CD4-positive, alpha-beta T cell treated with Interleukin-21 for 1 hour (primary cell): ENCODE results near the gene ZNF740.
"Not testable (repeated sequence)": the region's sequence is repeated elsewhere in the genome, so short reads cannot be mapped to it uniquely, and the experiment has no call there.

Source experiments
- DNase-seq: peaks from one replicate; pipeline ENCODE4 v3.0.0-alpha.2; 2020

ZNF740 gene

DNA sequence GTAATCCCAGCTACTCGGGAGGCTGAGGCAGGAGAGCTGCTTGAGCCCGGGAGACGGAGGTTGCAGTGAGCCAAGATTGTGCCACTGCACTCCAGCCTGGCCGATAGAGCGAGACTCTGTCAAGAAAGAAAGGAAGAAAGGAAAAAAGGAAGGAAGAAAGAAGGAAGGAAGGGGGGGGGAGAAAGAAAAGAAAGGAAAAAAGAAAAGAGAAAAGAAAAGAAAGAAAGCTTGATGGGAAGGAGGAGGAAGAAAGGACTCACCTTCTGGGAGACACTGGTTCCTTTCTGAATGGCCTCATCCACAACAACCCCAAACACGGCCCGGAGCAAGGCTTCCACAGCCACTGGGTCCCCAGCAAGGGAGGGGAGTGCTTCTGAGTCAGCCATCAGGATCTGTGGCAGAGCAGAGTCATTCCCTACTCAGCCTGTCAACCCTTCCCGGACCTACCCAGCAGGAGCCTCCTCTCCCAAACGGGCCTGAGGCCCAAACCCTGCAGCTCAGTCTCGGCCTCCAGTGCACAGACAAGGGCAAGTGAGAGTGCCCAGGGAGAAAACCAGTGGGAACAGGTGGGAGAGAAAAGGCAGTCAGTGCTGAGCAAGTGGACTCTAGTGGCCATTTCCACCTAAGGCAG, 7.3 kb upstream of the ZNF740 start:
- DNase-seq = no peak

DNA sequence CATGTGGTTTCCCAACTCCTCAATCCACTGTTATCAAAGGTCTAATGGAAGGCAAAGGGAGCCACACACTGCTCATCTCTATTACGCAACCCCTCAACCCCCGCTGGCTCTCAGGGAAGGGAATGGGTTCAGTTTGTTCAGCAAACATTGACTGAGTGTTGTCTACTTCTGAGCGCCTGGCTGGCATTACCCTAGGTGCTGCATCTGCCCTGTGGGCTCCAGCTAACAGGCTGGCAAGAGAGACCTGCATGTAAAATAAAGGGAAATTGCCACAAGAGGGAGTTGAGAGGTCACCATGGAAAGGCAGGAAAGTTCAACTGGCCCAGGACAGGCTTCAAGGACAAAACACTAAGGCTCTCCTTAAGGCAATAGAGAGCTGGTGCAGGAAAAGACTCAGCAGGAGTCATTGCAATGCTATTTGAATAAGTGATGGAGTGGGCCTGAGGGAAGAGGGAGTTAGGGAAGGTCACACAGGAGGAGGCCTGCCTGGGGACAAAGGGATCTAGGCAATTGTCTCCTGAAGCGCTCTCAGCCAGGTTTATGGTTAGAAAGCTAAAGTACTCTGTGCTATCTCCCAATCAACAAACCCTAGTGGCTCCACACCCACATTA, 5.5 kb upstream of the ZNF740 start:
- no peak for DNase-seq

DNA sequence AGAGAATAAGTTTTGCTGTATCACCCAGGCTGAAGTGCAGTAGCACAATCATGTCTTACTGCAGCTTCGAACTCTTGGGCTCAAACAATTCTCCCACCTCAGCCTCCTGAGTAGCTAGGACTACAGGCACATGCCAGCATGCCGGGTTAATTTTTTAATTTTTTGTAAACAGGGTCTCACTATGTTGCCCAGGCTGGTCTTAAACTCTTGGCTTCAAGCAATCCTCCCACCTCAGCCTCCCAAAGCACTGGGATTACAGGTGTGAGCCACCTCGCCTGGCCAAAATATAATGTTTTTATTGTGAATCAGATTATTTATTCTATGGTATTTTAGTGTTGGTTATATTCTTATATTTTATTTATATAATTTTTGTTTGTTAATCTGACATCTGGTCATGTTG, 3.8 kb upstream of the ZNF740 start:
- DNase-seq = no peak

DNA sequence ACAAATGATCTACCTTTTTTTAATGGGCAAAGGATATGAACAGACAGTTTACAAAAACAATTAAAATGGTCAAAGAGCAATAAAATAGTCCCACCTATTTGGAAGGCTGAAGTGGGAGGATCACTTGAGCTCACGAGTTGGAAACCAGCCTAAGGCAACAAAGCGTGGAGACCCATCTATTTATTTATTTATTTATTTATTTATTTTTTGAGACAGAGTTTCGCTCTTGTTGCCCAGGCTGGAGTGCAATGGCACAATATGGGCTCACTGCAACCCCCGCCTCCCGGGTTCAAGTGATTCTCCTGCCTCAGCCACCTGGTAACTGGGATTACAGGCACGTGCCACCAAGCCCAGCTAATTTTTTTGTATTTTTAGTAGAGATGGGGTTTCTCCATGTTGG, 3.1 kb upstream of the ZNF740 start:
- not testable (repeated sequence) for DNase-seq

DNA sequence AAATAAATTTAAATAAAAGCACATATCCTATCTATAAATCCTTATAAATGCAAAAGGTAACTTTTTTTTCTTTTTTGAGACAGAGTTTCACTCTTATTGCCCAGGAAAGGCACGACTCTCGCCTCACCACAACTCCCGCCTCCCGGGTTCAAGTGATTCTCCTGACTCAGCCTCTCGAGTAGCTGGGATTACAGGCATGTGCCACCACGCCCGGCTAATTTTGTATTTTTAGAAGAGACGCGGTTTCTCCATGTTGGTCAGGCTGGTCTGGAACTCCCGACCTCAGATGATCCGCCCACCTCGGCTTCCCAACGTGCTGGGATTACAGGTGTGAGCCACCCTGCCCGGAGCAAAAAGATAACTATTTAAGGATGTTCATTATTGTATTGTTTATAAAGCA, 1.7 kb upstream of the ZNF740 start:
- DNase-seq = not testable (repeated sequence)

DNA sequence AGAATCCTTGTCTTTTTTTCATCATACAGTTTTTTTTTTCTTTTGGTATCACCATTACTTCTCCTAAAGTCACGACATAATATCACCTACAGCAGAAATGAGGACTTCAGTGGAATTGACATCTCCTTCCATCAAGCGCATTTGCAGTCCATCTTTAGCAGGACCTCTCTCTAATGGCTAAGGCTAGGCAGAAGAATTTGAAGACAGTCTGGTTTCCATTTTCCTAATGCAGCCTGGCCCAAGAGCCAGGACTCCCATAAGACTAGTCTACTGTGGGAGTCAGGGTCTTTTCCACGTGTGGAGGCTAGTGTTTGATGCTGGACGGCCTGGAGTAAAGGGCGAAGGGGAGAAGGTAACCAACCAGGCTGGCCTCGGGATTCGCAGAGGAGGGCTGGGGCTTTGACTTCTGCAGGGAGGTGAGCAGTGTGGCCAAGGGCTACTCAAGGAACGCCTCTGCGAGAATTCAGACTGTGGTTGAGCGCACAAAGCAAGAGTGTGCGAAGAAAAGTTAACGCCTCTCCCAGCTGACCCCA, 769 bp upstream of the ZNF740 start:
- no peak for DNase-seq

DNA sequence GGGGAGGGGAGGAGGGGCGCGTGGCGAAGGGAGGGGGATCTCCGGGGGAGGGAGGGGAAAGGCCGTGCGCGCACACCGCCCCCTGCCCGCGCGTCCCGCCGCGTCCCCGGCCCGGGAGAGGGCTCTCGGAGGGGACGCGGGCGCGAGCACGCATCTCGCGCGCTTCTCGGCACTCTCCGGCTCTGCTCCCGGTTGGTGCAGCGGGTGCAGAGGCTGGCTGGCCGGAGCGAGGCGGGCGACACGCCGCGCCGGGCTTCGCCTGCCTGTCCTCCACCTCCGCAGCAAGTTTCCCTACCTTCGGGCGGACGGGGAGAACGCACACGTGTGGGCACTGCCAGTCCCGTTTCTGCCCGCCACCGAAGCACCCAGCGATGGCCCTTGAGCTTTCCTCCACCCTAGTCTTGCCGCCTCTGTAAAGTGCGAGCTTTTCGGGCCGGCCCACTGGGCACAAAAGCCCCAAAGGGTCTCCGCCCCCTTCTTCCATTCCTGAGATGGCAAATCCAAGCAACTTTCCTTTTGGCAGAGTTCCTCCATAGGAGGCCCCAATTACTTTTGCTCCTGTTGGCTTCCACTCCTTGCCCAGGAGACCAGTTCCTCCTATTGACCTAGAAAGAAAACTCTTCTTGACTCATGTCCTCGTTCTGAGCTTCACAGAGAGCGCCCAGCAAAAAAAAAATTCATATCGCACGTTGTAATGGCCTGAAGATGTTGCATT, 566 bp downstream of the ZNF740 start:
- DNase-seq = no peak

DNA sequence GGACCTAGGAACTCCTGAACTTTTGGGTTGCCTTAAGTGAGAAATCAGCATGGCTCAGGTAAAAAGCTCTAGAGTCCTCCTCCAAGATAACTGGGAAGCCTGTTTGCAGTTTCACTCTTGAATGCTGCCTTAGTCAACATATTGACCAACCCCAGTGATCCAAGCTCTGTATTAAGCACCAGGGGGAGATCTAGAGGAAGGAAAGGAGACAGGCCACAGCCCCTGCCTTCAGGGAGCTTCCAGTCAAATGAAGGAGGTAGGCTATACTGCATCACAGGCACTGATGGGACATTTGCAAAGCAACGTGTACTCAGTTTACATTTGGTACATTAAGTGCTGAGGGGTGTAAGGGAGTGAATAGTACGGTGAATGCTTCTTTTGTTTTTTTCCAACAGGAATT, 1.4 kb downstream of the ZNF740 start:
- DNase-seq = no peak

DNA sequence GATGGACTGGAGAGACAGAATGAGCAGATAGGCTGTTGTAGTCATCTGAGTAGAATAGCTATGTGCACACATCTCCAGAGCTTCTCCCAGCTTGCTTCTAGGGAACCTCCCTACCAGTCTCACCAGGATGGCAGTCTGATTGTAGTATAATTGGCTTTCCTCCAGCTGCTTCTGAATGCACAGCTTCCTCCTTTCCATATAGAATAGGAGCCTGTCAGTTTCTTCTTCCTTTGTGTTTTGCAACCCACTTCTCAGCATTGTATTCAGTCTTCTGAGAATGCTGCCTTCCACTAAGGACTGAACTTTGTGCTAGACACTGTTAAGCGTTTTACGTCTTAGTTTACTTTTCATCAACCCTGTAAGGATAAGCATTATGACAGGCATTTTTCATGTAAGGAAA, 2.4 kb downstream of the ZNF740 start:
- no peak for DNase-seq

DNA sequence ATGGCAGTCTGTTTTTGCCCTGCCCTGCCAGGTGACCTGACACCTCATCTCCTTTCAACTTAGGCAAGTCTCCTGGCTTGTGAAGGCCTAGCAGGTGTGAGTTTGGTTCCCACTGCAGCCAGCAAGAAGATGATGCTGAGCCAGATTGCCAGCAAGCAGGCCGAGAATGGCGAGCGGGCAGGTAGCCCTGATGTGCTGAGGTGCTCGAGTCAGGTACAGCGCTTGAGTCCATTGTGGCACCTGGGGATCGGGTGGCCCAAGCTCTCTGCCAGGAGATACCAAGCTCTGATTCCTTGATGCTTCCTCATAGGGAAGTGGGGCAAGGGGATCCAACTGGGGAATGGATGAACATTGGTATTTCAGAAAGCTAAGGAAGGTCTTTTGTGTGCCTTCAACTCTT, 4.3 kb downstream of the ZNF740 start:
- no peak for DNase-seq

DNA sequence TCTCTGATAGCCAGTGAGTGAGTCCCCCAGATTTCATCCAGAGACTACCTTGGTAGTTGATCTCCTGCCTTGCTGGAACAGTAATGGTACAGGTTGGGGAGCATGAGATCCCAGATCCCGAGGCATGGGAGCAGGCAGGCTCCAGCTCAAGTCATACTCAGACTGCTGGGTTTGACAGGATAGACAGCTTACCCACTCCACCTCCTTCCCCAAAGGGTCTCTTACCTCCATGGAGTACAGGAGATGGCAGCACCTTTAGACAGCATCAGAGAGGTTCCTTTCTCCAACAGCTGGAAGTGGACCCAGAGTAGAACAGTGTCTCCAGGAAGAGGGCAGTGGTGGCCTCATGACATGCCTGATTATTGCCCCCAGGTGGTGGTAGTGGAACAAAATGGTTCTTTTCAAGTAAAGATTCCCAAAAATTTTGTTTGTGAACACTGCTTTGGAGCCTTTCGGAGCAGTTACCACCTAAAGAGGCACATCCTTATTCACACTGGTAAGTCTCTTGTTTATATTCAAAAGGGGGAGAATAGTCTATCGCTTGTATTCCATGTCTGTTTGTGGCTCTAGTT, 5.1 kb downstream of the ZNF740 start:
- DNase-seq = no peak

DNA sequence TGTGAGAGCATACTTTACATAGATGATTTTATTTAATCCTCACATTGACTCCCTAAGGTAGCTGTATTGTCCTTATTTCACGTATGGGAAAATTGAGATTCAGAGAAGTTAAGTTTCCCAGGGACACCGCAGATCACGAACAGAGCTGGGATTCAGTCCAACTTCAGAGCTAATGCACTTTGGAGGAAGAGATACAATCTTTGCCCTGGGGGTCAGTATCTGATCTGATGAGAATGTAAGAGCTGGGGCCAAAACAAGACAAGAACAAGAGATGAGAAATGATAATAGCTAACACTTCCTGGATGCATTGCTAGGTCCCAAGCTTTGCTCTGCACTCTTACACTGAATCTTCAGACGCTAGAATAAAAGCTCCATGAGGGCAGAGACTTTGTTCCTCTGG, 6.2 kb downstream of the ZNF740 start:
- DNase-seq = no peak

DNA sequence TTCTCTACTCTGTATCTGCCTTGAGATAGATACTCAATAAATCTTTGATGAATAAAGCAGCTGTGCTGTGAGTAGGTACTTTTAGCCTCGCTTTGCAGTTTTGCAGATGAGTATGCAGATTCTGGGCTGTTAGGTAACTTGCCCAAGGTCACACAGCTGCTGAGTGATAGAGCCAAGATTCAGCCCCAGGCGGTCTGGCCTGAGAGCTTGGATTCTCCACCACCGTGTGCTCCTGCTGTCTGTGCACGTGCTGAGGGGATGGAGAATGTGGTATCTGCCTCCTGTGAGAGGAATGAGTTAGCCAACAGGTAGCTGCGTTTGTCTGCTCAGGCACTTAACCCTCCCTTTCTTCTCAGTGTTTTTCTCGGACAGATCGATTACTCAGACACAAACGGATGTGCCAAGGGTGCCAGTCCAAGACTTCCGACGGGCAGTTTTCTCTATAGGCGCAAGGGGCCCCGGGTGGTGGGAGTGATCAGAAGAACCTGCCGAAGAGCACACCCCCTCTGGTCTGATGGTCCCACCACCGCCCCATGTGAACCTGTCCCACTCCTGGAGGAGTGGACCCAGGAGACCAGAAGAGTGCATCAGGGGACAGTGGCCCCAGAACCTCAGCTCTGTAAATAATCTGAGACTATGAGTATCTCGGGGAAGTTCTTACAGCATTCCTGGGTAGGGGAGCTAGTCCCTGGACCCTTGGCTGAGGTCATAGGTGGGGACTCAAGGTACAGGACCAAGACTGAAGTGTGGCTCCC, 6.8 kb downstream of the ZNF740 start:
- no peak for DNase-seq

DNA sequence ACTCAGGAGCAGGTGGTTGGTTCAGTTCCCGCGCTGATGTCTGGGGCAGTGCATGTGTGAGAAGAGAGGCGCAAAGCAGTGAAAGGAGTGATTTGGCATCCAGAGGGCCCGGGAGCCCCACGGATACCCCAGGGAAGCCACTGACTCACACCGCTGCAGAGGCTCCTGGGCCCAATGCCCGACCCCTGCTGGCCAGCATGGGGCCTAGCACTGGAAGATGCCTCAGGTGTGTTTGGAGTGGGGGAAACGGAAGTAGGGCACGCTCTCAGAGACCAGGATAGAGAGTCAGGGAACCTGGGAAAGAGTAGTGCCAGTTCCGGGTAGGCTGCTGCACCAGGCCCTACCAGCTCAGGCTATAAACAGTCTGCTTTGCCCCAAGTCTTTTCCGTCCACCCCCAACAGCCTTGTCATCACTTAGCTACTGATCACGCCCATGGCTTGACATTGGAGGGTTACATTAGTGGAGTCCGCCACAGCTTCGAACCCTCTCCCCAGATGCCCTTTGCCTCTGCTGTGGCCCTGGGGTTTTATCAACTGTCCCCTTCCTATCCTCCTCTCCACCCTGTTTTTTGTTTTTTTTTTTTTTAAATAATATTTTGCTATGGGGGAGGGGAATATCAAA, 9.7 kb downstream of the ZNF740 start:
- peak; percentile 59 for DNase-seq

DNA sequence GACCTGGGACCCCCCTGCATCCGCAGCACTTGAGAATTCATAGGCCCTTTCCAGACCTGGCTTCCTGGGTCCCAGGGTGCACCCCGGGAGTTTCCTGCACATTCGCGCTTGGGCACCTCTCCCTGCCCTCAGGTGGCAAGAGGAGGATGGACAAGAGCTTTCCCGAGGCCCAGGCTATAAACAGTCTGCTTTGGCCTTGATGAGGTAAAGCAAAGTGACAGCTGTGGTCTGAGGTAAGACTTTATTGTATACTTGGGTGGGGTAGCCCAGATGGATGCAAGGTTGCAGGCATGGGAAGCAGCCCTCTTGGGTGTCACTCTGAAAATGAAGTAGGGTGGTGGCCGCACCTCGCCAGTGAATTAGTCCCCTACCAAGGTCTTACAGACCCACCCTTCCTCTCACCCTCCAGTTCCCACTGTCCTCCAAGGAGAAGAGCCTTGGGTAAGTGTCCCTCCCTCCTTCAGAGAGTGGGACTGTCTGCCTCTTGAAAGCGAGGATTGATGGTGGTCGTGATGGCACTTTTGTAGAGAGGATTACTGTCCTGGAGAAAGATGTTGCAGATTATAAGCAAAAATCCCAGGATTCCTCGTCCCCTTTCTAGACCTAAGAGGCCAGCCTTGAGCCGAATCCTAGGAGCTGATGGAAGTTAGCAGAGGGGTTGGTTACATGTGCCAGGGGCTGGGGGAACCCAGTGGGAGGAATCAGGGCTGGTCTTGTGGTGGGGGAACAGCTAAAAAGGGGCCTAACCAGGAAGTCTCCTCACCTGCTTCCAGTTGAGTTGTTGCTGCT, 10.8 kb downstream of the ZNF740 start:
- no peak for DNase-seq

DNA sequence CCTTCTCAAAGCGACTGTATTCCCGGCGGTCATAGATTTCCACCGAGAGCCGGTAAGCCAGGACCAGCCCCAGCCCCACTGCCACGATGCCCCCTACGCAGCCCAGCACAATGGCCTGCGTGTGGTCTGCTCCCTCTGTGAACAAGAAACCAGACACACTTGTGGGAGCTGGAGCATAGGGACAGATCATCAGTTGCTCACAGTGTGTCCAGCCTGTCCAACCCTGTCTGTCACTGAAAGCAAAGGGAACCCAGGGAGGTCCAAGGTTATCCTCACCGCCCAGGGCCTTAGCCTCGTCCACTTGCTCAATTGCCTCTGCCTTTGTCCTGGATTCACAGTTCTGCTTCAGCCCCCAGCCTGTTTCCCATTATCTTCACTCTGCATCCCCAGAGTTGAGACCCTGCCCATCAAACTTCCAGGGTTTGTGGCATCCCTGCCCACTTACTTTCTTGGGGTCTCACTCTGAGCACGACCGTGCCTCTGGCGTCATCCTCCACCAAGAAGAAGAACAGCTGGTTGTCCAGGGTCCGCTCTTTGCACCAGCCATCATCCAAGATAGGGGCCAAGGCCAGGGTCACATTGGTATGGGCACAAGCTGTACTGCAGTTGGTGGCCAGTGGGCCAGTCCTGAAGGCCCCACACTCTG, 11.5 kb downstream of the ZNF740 start:
- no peak for DNase-seq

DNA sequence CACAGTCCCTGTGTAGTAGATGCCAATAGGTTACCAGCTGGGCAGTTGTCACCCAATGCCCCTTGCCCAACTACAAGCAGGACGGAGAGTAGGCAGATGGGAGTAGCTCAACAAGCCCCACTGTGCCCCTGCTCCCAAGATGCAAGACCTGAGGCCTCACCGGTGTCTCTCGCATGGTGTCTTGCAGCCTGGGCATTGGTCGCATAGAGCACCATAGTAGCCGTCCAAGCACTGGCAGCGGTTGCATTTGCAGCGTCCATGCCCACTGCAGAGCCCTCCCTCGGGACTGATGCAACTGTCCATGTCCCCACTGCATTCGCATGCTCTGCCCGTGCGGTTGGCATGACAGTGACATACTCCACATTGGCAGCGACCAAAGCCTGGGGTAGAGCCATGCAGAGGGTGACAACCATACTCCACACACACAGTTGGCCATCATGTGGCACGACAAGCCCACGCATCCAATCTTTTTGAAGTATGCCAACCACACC, 12.1 kb downstream of the ZNF740 start:
- no peak for DNase-seq

DNA sequence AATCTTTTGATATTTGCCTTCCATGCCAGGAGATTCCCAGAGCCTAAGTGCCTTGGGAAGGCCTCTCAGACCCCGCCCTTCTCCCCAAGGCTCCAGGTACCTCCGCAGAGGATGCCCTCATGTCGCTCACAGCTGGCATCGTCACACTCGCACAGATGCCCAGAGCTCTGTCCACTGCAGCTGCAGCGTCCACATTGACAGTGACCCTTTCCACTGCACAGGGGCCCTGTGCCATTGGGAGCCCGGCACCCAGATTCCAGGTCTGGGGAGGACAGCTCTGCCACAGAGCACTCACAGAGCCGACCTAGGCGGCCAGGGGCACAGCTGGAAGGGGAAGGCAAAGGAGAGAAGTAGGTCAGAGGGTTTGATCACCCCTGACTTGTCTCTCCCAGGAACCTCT, 12.5 kb downstream of the ZNF740 start:
- DNase-seq = no peak

DNA sequence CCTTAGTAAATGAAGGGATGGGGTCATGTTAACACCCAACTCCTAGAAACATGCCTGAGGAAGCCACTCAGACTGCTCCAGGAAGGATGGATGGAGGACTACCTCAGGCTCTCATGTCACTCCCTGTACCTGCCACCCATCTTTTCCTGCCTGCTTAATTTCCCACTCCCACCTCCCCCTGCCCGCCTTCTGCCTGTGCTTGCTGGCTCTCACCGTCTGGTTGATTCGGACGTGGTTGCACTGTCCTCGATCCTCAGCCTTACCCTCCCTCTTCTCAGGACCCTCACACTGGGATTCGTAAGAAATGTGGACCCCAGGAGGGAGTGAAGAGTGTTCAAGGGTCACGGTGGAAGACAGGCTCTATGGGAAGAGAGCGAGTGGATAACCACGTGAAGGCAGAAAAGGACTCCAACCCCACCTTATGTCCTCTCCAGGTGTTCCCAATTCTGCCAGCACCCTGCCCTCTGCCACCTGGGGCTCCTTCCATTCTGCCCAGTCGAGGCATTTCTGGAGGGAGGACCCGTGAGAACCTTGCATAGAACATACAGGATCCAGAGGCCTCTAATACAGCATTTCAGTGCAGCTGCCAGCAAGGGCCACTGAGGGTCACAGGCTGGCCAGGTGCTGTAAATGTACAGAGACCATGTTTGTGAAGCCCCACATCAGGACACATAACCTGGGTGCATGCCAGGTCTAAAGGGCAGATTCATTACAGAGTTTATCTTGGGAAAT, 13.6 kb downstream of the ZNF740 start:
- DNase-seq = no peak

DNA sequence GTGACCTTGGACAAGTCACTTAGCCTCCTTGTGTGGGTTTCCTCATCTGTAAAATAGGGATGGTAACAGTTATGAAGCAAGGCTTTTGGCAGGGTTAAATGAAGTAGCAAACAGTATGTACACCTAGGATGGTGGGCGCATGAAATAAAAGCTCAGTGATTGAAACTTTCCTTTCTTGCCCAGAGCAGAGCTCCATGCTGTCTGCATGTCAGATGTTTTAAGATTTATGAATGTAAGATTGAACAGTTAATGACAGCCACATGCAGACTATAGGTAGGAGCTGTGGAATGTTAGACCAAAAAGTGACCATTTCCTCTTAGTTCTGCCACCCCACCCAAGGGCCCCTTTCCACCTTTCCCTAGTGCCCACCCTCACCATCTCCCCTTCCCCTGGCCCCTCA, 14.5 kb downstream of the ZNF740 start:
- DNase-seq = no peak
